Measurements from ENCODE around the gene SLC25A33.

DNA sequence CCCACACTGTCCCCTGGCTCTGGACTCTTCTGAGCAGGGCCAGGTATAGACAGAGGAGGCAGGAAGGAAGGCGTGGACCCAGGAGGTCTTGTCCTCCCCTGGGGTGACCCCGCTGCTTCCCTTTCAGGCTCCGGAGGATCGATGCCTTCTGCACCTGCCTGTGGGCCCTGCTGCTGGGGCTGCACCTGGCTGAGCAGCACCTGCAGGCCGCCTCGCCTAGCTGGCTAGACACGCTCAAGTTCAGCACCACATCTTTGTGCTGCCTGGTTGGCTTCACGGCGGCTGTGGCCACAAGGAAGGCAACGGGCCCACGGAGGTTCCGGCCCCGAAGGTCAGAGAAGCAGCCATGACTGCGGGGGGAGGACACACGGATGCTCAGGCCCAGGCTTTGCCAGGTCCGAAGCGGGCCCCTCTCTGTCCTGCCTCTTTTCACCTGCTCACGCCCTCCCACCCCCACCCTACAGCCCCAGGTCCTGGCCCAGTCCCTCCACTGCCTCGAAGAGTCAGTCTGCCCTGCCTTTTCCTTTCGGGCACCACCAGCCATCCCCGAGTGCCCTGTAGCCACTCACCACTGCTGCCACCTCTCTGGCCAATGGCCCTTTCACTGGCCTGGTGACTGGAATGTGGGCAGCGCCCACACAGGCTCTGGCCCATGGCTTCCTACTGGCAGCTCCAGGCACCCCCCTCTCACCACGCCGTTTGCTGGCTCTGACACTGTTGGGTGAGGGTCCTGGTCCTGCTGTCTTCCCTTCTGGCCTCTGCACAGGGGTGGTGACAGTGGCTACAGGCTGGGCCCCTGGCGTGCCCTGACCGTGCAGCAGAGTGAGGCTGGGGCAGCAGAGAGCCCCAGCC lies 62.9 kb downstream of the SLC25A33 start:
- TF ChIP-seq, protein P1, sequence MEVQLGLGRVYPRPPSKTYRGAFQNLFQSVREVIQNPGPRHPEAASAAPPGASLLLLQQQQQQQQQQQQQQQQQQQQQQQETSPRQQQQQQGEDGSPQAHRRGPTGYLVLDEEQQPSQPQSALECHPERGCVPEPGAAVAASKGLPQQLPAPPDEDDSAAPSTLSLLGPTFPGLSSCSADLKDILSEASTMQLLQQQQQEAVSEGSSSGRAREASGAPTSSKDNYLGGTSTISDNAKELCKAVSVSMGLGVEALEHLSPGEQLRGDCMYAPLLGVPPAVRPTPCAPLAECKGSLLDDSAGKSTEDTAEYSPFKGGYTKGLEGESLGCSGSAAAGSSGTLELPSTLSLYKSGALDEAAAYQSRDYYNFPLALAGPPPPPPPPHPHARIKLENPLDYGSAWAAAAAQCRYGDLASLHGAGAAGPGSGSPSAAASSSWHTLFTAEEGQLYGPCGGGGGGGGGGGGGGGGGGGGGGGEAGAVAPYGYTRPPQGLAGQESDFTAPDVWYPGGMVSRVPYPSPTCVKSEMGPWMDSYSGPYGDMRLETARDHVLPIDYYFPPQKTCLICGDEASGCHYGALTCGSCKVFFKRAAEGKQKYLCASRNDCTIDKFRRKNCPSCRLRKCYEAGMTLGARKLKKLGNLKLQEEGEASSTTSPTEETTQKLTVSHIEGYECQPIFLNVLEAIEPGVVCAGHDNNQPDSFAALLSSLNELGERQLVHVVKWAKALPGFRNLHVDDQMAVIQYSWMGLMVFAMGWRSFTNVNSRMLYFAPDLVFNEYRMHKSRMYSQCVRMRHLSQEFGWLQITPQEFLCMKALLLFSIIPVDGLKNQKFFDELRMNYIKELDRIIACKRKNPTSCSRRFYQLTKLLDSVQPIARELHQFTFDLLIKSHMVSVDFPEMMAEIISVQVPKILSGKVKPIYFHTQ (CRISPR knock-in tag; IDR thresholded peaks at IDR 0.05) = no peak
- TF ChIP-seq JUN (CRISPR knock-in tag; IDR thresholded peaks at IDR 0.05) (no peak), TEAD4 (CRISPR knock-in tag; IDR thresholded peaks at IDR 0.05) (no peak)
- TF ChIP-seq, protein P2, sequence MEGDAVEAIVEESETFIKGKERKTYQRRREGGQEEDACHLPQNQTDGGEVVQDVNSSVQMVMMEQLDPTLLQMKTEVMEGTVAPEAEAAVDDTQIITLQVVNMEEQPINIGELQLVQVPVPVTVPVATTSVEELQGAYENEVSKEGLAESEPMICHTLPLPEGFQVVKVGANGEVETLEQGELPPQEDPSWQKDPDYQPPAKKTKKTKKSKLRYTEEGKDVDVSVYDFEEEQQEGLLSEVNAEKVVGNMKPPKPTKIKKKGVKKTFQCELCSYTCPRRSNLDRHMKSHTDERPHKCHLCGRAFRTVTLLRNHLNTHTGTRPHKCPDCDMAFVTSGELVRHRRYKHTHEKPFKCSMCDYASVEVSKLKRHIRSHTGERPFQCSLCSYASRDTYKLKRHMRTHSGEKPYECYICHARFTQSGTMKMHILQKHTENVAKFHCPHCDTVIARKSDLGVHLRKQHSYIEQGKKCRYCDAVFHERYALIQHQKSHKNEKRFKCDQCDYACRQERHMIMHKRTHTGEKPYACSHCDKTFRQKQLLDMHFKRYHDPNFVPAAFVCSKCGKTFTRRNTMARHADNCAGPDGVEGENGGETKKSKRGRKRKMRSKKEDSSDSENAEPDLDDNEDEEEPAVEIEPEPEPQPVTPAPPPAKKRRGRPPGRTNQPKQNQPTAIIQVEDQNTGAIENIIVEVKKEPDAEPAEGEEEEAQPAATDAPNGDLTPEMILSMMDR (IDR thresholded peaks at IDR 0.05) = no peak
- TF ChIP-seq, protein P3, sequence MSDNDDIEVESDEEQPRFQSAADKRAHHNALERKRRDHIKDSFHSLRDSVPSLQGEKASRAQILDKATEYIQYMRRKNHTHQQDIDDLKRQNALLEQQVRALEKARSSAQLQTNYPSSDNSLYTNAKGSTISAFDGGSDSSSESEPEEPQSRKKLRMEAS (CRISPR knock-in tag; IDR thresholded peaks at IDR 0.05) = no peak

All from WTC11 (cell line).